CD4-positive, alpha-beta T cell treated with Interferon alpha-2 for 1 hour (primary cell): Measurements from ENCODE around the gene GRAMD1B.

Source experiments
- DNase-seq, 2 donors: peaks; one replicate each; pipeline ENCODE4 v3.0.0-alpha.2; 2020 to 2022

Gene GRAMD1B

DNA sequence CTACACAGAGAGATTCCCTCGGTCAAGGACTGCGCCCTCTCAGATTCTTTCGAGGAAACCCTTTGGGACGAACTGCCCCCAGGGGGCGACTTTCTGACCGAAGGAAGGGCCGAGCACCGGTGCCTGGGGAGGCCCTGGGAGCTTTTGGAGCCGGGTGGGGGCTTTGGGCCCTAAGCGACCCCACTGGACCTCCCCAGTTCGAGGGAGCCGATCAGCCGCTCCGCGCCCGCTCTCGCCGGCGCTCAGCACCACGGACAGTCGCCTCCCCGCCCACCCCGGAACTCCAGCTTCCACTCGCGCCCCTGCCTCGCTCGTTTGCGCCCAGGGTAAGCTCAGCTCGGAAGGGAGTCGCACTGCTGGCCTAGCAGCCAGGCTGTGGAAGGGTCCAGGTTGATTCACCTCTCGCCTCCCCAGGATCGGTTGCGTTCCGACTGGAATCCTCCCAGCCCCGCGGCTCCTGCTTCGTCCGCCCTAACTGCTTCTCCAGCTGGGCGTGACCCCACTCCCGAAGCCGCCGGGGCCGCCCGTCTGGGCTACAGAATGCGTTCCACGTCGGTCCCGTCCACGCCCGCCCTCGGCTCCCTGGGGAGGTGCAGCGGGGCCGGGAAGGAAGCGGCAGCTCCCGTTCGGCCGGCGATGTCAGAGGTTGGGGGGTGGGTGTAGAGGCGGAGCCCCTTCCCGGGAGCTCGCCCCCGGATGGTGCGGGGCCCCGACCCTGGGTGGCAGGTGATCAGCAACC lies 223.9 kb downstream of the GRAMD1B start:
- no peak for DNase-seq

DNA sequence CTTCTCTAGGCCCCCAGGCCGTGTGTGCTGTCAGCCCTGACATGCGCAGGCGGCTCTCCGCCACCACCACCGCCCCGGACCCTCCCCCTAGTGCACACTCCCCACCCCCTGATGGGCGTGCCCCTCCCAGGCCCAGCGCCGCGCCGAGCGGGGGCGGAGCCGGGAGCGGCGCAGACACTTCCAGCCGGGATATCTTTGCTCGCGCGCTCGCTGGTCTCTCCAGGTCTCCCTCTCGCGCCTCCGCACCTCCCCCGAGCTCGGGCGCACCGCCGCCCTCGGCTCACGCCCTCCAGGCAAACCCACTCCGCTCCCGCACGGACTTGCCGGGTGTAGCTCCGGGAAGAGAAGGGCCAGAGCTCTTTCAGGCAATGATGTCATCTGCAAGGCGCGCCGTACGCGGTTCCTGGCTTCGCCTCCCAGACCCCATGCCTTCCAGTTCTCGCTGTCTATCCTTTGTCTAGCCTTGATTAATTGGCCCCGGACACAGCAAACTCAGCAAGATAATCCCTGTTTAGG lies 224.6 kb downstream of the GRAMD1B start, which contains the start of gene SCN3B:
Gene SCN3B (minus strand): TSS at position 59 of the 516 bp plus-strand sequence. CDS start 823 bp downstream, outside the sequence.
- DNase-seq: no peak

DNA sequence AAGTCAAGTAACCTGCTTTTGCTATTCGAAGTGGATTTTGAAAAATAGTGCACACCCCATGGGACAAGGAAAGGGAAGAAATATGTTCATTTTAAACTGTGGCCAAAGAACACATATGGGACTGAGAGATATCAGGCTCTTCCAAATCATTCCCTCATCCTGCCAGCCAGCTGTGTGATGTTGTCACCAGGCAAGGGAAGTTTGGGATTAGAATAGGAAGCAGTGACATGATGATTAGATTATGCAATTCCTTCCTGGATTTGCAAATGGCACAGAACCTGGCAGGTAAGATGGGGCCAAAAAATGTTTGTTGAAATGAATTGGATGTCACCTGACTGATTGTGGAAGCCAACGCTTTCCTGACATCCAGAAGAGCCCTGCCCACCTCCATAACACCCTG lies 229.2 kb downstream of the GRAMD1B start:
- no peak for DNase-seq

DNA sequence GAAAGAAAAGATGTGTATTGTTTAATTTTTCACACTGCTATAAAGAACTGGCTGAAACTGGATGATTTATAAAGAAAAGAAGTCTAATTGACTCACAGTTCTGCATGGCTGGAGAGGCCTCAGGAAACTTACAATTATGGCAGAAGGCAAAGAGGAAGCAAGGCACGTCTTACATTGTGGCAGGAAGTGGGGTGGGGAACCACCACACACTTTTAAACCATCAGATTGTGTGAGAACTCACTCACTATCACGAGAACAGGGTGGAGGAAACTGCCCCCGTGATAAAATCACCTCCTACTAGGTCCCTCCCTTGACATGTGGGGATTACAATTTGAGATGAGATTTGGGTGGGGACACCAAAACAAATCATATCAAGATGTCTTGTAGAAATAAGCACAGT lies 229.9 kb downstream of the GRAMD1B start:
- peak; percentile 5 to 25 for DNase-seq

DNA sequence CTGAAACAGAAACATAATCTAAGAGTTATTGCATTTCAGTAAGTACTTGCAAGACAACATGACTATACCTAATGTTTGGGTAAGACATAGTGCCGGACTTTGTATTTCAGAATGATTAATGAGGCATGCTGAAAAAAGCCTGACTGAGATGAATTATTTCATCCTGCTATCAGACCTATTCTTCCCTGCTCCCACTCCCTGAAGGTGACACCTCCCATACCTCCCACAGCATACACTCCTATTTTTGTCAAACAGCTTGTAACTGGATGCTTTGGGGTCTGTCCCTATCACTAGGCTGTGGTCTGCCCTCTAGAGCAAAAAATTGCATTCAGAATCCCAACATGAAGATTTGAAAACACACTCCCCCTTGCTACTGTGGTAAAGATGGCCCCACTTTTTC lies 235.2 kb downstream of the GRAMD1B start:
- no peak for DNase-seq

DNA sequence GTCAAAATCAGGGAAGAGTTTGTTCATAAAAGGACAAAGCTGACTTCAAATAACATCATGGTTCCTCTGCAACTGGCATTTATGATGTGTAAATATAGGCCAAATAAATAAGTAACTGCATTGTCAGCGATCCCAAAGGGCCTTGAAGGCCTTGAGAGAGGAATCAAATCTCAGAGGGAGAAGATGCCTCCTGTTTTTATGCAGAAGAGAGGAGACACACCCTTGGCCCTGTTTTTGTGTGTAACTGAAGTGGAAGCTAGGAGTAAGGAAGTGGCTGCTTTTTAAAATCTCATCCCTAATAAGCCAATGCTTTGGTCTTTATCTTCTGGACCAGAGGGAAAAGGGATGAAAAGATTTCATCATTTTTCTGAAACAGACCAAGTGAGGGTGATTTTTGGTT lies 240.0 kb downstream of the GRAMD1B start:
- no peak for DNase-seq

DNA sequence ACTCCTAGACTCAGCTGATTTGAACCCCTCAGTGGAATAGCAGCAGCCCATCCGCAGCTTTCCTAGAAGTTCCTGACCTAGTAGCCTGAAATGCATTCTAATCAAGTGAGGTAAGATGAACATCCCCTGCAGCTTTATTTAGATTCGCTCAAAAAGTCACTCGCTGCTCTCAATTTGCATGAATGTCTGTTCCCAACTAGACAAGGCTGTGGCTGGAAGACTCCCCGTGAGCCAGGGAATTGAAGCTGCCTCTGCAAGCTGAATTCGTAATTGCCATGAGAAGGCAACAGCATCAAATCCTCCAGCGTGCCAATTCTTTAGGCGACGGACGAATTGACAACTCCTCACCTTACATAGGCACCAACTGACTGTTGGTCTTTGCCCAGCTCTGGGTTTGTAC lies 241.5 kb downstream of the GRAMD1B start:
- DNase-seq: no peak

DNA sequence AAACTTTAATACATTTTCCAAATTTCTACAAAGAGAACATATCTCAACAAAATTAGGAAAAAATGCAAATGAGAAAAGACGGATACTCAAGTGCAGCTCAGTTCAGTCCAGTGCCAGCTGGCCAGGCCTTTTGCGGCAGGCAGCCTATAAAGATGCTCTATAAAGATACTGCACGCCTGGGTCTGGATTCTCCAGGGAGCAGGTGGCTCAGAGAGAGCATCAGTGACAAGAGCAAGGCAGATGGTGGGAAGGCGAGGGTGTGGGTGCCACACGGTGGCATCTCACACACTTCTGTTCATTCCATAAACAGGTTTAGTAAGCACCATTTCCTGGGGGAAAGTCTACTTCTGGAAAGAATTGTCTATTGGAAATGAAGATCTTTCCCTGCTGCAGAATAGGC lies 242.5 kb downstream of the GRAMD1B start:
- no peak for DNase-seq

DNA sequence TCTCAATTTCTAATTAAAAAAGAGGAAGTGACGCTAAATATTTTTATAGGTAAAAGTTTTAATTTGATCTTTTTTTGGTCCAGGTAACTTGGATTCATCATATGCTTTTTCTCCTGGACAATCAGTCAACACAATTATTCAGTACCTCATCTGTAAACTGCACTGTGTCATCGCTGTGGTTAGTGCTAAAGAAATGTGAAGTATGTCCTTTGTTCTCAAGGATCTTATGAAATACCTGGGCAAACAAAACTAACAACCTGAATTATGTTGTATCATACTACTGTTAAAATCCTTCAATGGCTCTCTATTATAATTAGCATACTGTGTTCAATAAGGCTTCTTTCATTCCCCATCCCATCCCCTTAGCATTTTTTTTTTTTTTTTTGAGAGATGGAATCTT lies 244.2 kb downstream of the GRAMD1B start:
- DNase-seq: no peak
